Pancreas (tissue), 10 donors: ENCODE data around the gene ZDHHC11B. TPM values are rescaled to one million over a fixed set of nuclear protein-coding genes. Genes with fewer than 3 reads are reported as not detected.

Experiments
- ATAC-seq, 4 donors: fragments of 200-7000 bp; cut with Tn5 transposase; one replicate each; pipeline versions ENCODE4 v1.8.0 to v1.9.1; 2020; ENCODE audit warnings: mild to moderate bottlenecking in 4 of 4, moderate library complexity in 4 of 4
- DNase-seq, 6 donors: peaks; one replicate each; pipeline ENCODE4 v3.0.0-alpha.2; 2020
- FAIRE-seq: peaks from 2 replicates; lab custom pipeline; 2012; peaks lifted over from hg19 to GRCh38; lab: Jason Lieb, UNC
- H3K27ac ChIP-seq, 4 donors: fragments of 200-600 bp; sonication (generic); 1 replicate in 3 of 4; 2 replicates in 1 of 4; pipeline versions ENCODE4 v1.5.0 to v1.8.0; 2020
- H3K27me3 ChIP-seq, 4 donors: fragments of 200-600 bp; one replicate each; pipeline ENCODE4 v1.8.0; 2021
- H3K36me3 ChIP-seq, 3 donors: fragments of 200-600 bp; sonication (generic) in 1 of 3; one replicate each; pipeline versions ENCODE4 v1.5.0 to v1.8.0; 2020 to 2021
- H3K4me1 ChIP-seq, 3 donors: fragments of 200-600 bp; one replicate each; pipeline ENCODE4 v1.8.0; 2021
- H3K4me3 ChIP-seq, 4 donors: fragments of 200-600 bp; sonication (generic) in 2 of 4; one replicate each; pipeline versions ENCODE4 v1.5.0 to v1.8.0; 2020 to 2021
- H3K9me3 ChIP-seq, 4 donors: fragments of 200-600 bp; one replicate each; pipeline ENCODE4 v1.8.0; 2021
- WGBS, 2 donors: extraction: QIAGEN DNeasy Blood & Tissue Kit; methylation state at CpG; one replicate each; pipeline ENCODE4 v1.1.7; 2013; 5-methylcytosine and 5-hydroxymethylcytosine counted together
- intact Hi-C, 3 donors: fragments of 100-400 bp; cut with DNase I; formaldehyde crosslinking; loops; one replicate each; pipeline versions ENCODE4 v1.11.1 to v1.14.2; 2022
- polyA plus RNA-seq, 2 donors: library from polyadenylated mRNA; stranded (reverse); fragments of 200-250 nt; gene quantifications; one replicate each; pipeline ENCODE4 v1.2.3, GENCODE V29; 2013
- total RNA-seq, 6 donors: library from RNA; stranded (reverse); fragmentation: NEBNext Ultra II Directional in 4 of 6; extraction: Animal tissue kit (Norgen Biotek cat#: 25700) in 4 of 6; gene quantifications; one replicate each; pipeline versions ENCODE4 v1.2.1 to v1.2.4, GENCODE V29; 2021 to 2023
- TF ChIP-seq, protein P1 (sequence below), 4 donors: fragments of 200-600 bp; sonication (generic) in 3 of 4; IDR thresholded peaks; one replicate each; pipeline versions ENCODE4 v1.5.0 to v1.8.0; 2021; ENCODE audit warnings: antibody characterized with exemption in 4 of 4
- donor health status: healthy with polysubstance abuse.
- donor health status: DM: no; HTN: no; CAD: no; lungs with moderate emphysema.
- donor health status: DM: no; HTN: no; CAD: no.
- donor health status: control.
- donor health status: control.
- donor health status: Bipolar disorder and iron deficiency.
- donor health status: DM: yes; HTN: yes; CAD: no.
- donor health status: DM: no; HTN: no; CAD: no.
- donor health status: DM: no; HTN: no; CAD: no.
- donor health status: DM: yes; HTN: yes; CAD: no.

Gene ZDHHC11B
- total and polyA plus RNA-seq, 8 donors, result 2.8 to 19.9 (median 6.2) TPM

DNA sequence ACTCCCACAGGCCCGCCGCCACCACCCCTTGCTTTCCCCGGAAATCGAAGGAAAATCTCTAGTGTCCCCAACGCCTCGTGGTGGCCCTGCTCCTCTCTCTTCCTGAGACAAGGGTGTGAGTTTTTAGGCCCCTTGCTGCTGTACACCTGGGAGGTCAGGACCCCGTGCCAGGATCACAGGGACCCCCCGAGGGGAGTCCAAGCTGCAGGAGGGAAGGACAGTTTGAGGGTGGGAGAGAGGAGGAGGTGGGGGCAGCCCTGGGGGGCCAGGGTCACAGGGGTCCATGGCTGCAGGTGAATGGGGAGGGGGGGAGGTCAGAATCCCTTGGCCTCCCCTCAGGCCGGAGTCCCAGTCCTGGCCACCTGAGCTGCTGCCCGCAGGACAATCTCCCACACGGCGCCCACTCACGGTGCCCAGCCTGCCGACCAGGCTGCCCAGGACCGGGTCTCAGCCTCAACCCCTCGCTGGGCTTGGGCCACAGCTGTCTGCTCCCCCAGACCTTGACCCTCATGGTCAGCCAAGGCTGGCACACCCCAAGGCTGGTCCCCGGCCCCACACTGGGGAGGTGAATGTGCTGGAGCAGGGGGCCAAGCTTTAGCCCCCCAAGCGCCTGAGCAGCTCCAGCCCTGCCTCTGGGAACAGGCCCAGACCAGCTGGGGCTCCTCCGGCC is 111.2 kb downstream of the ZDHHC11B start:
- no peaks in the 10 kb centered on the region for H3K27me3 ChIP-seq
- ATAC-seq (no peak), FAIRE-seq (no peak), DNase-seq (peak in 3 of 6 donors; percentile 27 to 78 (median 57))
- H3K36me3 ChIP-seq, result no peaks in the 10 kb centered on the region
- peaks cover 7 to 16% (median 11%) of the 10 kb centered on the region in 3 donors for H3K4me1 ChIP-seq
- H3K9me3 ChIP-seq, result no peaks in the 10 kb centered on the region
- peak overlapping the region in 1 of 4 donors; percentile 10 for H3K4me3 ChIP-seq
- intact Hi-C loops, result loop anchor here in 2 of 3 donors (5.0 kb wide), 1 partner anchor 229 kb away; no protein-coding TSS in a partner anchor
- TF ChIP-seq, protein P1, sequence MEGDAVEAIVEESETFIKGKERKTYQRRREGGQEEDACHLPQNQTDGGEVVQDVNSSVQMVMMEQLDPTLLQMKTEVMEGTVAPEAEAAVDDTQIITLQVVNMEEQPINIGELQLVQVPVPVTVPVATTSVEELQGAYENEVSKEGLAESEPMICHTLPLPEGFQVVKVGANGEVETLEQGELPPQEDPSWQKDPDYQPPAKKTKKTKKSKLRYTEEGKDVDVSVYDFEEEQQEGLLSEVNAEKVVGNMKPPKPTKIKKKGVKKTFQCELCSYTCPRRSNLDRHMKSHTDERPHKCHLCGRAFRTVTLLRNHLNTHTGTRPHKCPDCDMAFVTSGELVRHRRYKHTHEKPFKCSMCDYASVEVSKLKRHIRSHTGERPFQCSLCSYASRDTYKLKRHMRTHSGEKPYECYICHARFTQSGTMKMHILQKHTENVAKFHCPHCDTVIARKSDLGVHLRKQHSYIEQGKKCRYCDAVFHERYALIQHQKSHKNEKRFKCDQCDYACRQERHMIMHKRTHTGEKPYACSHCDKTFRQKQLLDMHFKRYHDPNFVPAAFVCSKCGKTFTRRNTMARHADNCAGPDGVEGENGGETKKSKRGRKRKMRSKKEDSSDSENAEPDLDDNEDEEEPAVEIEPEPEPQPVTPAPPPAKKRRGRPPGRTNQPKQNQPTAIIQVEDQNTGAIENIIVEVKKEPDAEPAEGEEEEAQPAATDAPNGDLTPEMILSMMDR (IDR thresholded peaks at IDR 0.05), result no peak
- 52 to 56% methylated on average over 18 to 19 of the region's 19 CpGs for WGBS, 2 donors
- no peak overlapping the region for H3K27ac ChIP-seq

DNA sequence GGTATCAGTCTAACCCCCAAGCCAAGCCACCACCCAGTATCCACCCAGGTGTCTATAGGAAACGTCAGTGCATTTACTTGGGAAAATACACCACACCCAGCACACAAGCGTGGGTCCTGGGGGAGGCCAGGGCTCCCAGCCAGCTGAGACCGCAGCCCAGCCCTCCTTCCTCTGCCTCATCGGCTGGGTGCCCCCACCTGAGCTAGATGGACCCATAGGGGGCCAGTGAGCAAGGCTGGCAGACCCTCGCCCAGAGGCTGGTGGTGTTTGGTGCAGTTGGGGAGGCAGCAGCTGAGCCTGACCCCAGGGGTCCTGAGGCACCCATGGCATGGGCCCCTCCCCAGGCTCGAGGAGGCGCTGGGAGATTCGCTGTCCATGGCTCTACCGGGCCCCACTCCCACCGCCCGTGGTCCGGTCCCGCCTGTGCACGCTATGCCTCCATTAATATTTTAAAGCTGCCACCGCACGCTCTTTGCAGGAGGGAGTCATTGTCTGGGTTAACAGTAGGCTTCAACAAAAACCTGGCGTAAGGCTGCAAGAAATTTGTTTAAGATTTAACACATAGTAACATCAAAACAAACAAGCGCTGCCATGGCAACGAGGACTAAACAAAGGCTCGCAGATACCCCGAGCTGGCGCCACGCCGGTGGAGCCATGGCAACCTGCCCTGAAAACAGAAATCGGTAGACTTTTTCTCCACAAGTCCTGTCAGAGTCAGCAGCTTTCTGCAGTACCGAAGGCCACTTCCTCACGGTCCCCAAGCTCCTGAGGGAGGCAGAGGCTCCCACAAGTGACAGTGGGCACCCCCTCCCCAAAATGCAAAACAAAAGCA is 112.0 kb downstream of the ZDHHC11B start:
- FAIRE-seq (no peak), ATAC-seq (peak; percentile 23 to 54 (median 44)), DNase-seq (peak; percentile 51 to 89 (median 78))
- Histone ChIP-seq H3K9me3 (no peaks in the 10 kb centered on the region), H3K36me3 (no peaks in the 10 kb centered on the region), H3K4me1 (peaks cover 7 to 16% (median 11%) of the 10 kb centered on the region in 3 donors), H3K27ac (no peak overlapping the region), H3K27me3 (no peaks in the 10 kb centered on the region), H3K4me3 (peak overlapping the region in 1 of 4 donors; percentile 10)
- WGBS, 2 donors, result 18 to 24% methylated on average over 27 of the region's 27 CpGs
- intact Hi-C loops, result loop anchor here in 2 of 3 donors (5.0 kb wide), 1 partner anchor 230 kb away; no protein-coding TSS in a partner anchor
- TF ChIP-seq, protein P1 (IDR thresholded peaks at IDR 0.05), result no peak

DNA sequence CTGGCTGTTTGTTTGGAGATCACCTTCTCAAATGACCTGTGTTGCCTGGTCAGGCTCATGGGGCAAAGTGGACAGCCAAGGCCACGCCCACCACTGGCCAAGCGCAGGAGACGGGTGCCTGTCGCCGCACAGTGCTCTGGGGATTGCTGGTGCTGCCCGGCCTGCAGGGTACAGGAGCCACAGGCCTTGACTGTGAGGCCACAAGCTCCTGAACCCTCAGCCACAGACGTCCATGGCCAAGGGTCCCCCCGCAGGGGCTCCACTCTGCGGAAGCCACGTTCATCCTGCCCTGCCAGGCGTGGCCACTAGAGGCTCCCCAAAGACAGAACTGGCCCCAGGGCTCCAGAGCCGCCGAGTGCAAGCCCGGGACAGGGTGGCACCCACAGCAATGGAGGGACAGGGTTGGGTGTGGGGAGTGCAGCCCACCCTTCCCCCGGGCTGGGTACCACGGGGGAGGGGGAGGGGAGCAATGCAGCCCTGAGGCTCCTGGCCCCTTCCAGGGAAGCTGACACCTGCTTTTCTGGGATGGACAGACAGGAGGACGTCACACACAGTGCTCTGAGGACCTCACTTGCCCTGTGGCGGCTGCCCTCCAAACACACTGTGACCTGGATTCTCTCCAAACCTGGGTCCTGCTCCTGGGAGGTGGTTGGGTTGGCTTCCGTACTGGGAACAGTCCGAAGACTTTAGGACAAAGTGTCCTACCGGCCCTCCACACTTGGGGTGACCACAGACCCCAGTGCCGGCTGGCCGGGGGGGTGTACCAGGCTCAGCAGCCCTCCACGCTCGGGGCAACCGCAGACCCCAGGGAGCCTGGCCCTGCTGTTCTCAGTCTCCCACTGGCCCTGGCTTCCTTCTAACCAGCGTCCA is 112.8 kb downstream of the ZDHHC11B start:
- FAIRE-seq, result no peak
- Histone ChIP-seq H3K4me1 (peaks cover 7 to 16% (median 11%) of the 10 kb centered on the region in 3 donors), H3K4me3 (peak overlapping the region in 1 of 4 donors; percentile 4), H3K27ac (no peak overlapping the region), H3K27me3 (no peaks in the 10 kb centered on the region), H3K9me3 (no peaks in the 10 kb centered on the region), H3K36me3 (no peaks in the 10 kb centered on the region)
- WGBS, 2 donors, result 23 to 25% methylated on average over 24 to 27 of the region's 27 CpGs
- intact Hi-C loops, result loop anchor here in 2 of 3 donors (5.0 kb wide), 1 partner anchor 231 kb away; no protein-coding TSS in a partner anchor
- peak; percentile 59 to 92 (median 76) for DNase-seq
- peak; percentile 81 to 92 (median 89) for ATAC-seq
- TF ChIP-seq, protein P1 (IDR thresholded peaks at IDR 0.05), result peak; percentile 86 to 90 (median 88)

DNA sequence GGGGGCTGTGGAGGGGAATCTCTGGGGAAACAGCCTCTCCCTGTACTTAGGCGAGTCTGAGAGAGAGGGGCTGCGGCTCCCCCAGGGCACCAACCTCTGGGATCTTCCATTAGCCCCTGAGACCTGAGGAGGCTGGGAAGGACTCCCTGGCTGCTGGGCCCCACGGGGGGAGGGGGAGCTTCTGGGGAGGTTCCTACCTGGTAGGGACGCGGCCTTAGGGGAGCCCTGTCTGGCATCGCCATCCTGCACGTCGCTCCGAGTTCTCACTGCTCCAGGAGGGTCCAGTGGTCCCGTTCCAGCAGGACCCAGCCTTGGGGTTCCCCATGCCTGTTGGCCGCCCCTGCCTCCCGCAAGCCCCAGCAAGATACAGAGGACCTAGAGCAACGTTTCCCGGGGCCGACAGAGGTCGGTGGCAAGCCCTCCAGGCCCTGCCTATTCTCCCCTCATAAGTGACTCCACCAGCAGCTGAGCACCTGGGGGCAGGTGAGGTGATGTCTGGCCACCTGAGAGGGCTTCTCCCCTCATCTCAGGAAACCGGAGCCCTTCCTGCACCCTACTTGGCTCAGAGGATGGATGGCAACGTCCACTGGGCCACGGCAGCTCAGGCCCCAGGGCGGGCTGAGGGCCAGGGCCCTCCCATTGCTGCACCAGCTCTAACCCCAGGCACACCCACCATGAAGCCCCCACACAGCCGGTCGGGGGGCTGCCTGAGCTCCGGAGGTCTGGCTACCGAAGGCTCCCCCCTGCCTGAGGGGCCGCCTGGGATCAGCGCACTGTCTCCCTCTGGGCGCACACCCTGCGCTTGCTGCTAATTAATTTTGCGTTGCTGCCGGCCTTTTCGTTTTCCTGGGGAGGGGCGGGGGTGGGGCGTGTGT is 113.9 kb downstream of the ZDHHC11B start:
- H3K27me3 ChIP-seq, result no peaks in the 10 kb centered on the region
- FAIRE-seq, result no peak
- H3K9me3 ChIP-seq, result no peaks in the 10 kb centered on the region
- H3K4me1 ChIP-seq, result peaks cover 7 to 16% (median 11%) of the 10 kb centered on the region in 3 donors
- DNase-seq, result peak in 3 of 6 donors; percentile 29 to 80 (median 57)
- intact Hi-C loops, result loop anchor here in 2 of 3 donors (5.0 kb wide), 1 partner anchor 232 kb away; no protein-coding TSS in a partner anchor
- no peak for ATAC-seq
- WGBS, 2 donors, result 71 to 74% methylated on average over 33 of the region's 33 CpGs
- H3K36me3 ChIP-seq, result no peaks in the 10 kb centered on the region
- no peak overlapping the region for H3K27ac ChIP-seq
- H3K4me3 ChIP-seq, result no peak overlapping the region
- TF ChIP-seq, protein P1 (IDR thresholded peaks at IDR 0.05), result no peak
